HG03103 (cell line): Measurements from ENCODE around the gene RING1.

Source experiments
- ATAC-seq: cut with Tn5 transposase; IDR thresholded peaks from one replicate; pipeline ENCODE4 v1.9.1; 2021; ENCODE audit warnings: low read depth; ENCODE audit not compliant: unreplicated experiment

Gene RING1

GRCh38 chr6:33192105-33192646 lies 16.1 kb upstream of the RING1 start, which contains the start of gene COL11A2:
TSS of gene COL11A2 (minus strand) at chr6:33192467. CDS start at chr6:33192240, 227 bp downstream.
- ATAC-seq: no peak

GRCh38 chr6:33192671-33193602 lies 15.4 kb upstream of the RING1 start:
- ATAC-seq: no peak

GRCh38 chr6:33193619-33194018 lies 14.7 kb upstream of the RING1 start:
- no peak for ATAC-seq

GRCh38 chr6:33194431-33194979 lies 13.8 kb upstream of the RING1 start:
- ATAC-seq: no peak

- ATAC-seq: no peak
These were observed 12.8 kb upstream of the RING1 start for GRCh38 chr6:33195304-33196165.

GRCh38 chr6:33197431-33198048 lies 10.8 kb upstream of the RING1 start:
- ATAC-seq: no peak

- no peak for ATAC-seq
These were observed 10.0 kb upstream of the RING1 start for GRCh38 chr6:33198159-33198852.

- ATAC-seq: no peak
These were observed 9.4 kb upstream of the RING1 start for GRCh38 chr6:33198853-33199436.

GRCh38 chr6:33199687-33200218 lies 8.5 kb upstream of the RING1 start:
- ATAC-seq: peak; percentile 11

GRCh38 chr6:33200219-33201146 lies 7.8 kb upstream of the RING1 start, which contains the start of the genes RXRB and SLC39A7:
TSS of gene RXRB (minus strand) at chr6:33200665. CDS start at chr6:33200476, 189 bp downstream.
TSS of gene SLC39A7 (plus strand) at chr6:33200867. CDS start at chr6:33201246, 379 bp downstream.
- peak; percentile 39 for ATAC-seq

- no peak for ATAC-seq
These were observed 7.2 kb upstream of the RING1 start for GRCh38 chr6:33201147-33201545.

GRCh38 chr6:33201935-33202334 lies 6.4 kb upstream of the RING1 start:
- no peak for ATAC-seq

GRCh38 chr6:33202799-33203198 lies 5.5 kb upstream of the RING1 start:
- no peak for ATAC-seq

- ATAC-seq: no peak
These were observed 4.7 kb upstream of the RING1 start for GRCh38 chr6:33203443-33204164.

GRCh38 chr6:33204165-33204414 lies 4.2 kb upstream of the RING1 start:
- no peak for ATAC-seq

GRCh38 chr6:33204415-33205190 lies 3.7 kb upstream of the RING1 start, which contains the start of gene HSD17B8:
TSS of gene HSD17B8 (plus strand) at chr6:33204655. CDS start at chr6:33204669, 14 bp downstream.
- peak; percentile 40 for ATAC-seq
